Uterus (tissue), 4 donors: ENCODE measurements around the gene ZNF469. TPM values are rescaled to one million over a fixed set of nuclear protein-coding genes. Genes with fewer than 3 reads are reported as not detected.
"Not testable (repeated sequence)": the region's sequence is repeated elsewhere in the genome, so short reads cannot be mapped to it uniquely, and the experiment has no call there.

ENCODE experiments used
- DNase-seq, 2 donors: peaks; one replicate each; pipeline ENCODE4 v3.0.0-alpha.2; 2019 to 2020
- H3K27ac ChIP-seq, 2 donors: fragments of 200-600 bp; sonication (generic); 1 replicate in 1 of 2; 2 replicates in 1 of 2; pipeline ENCODE4 v1.5.1; 2016 to 2018
- H3K27me3 ChIP-seq, 2 donors: fragments of 200-600 bp; sonication (generic); one replicate each; pipeline ENCODE4 v1.5.1; 2018 to 2019; ENCODE audit warnings: control low read depth in 1 of 2
- H3K36me3 ChIP-seq, 2 donors: fragments of 200-600 bp; sonication (generic); one replicate each; pipeline ENCODE4 v1.5.1; 2019; ENCODE audit warnings: control low read depth in 1 of 2
- H3K4me1 ChIP-seq, 2 donors: fragments of 200-600 bp; sonication (generic); one replicate each; pipeline ENCODE4 v1.5.1; 2018 to 2019; ENCODE audit warnings: control low read depth in 1 of 2
- H3K4me3 ChIP-seq, 2 donors: fragments of 200-600 bp; sonication (generic); 1 replicate in 1 of 2; 2 replicates in 1 of 2; pipeline ENCODE4 v1.5.1; 2018 to 2019; ENCODE audit warnings: mild to moderate bottlenecking in 1 of 2
- H3K9me3 ChIP-seq, 2 donors: fragments of 200-600 bp; sonication (generic); one replicate each; pipeline ENCODE4 v1.5.1; 2019; ENCODE audit warnings: control low read depth in 1 of 2
- CTCF ChIP-seq, 4 experiments: fragments of 200-600 bp in 2 of 4; fragments of 450-650 bp in 2 of 4; sonication (generic) in 2 of 4; IDR thresholded peaks; one replicate each; pipeline ENCODE4 v1.5.1; 2016 to 2019; ENCODE audit warnings: antibody characterized with exemption in 4 of 4, mild to moderate bottlenecking in 2 of 4, moderate library complexity in 1 of 4
- POLR2A ChIP-seq, 2 donors: fragments of 450-650 bp; IDR thresholded peaks; one replicate each; pipeline ENCODE4 v1.6.1; 2016; ENCODE audit warnings: antibody characterized with exemption in 2 of 2, mild to moderate bottlenecking in 1 of 2, moderate library complexity in 1 of 2
- intact Hi-C: fragments of 100-400 bp; cut with DNase I; formaldehyde crosslinking; loops from one replicate; pipeline ENCODE4 v1.15.1; 2023; ENCODE audit warnings: low total_unique reads
- total RNA-seq, 4 donors: library from RNA; depleted of rRNA in 3 of 4; stranded (reverse); fragments of >200 nt in 3 of 4; gene quantifications; one replicate each; pipeline versions ENCODE4 v1.1.0 to v1.2.4, GENCODE V29; 2014 to 2023
- donor health status: DM: yes; HTN: yes; CAD: no.

The ZNF469 gene
- total RNA-seq, 4 donors from 2014 or later, result 0.51 to 7.9 (median 2.8) TPM; not detected in 1

- H3K9me3 ChIP-seq, result no peaks in the 10 kb centered on the region
- H3K27me3 ChIP-seq, result no peaks in the 10 kb centered on the region
- H3K36me3 ChIP-seq, result no peaks in the 10 kb centered on the region
- intact Hi-C loops, result no loop called here
- H3K4me1 ChIP-seq, result no peaks in the 10 kb centered on the region
- TF ChIP-seq CTCF (IDR thresholded peaks at IDR 0.05) (no peak), POLR2A (IDR thresholded peaks at IDR 0.05) (no peak)
- H3K27ac ChIP-seq, result no peak overlapping the region
- no peak overlapping the region for H3K4me3 ChIP-seq
- no peak for DNase-seq
Observed at GRCh38 chr16:88358023-88358420, 24.7 kb upstream of the ZNF469 start.

GRCh38 chr16:88359008-88359407, 23.8 kb upstream of the ZNF469 start:
- H3K27me3 ChIP-seq, result no peaks in the 10 kb centered on the region
- no peak for TF ChIP-seq POLR2A (IDR thresholded peaks at IDR 0.05)
- TF ChIP-seq CTCF (IDR thresholded peaks at IDR 0.05), result no peak
- no peaks in the 10 kb centered on the region for H3K4me1 ChIP-seq
- H3K36me3 ChIP-seq, result no peaks in the 10 kb centered on the region
- intact Hi-C loops, result no loop called here
- H3K9me3 ChIP-seq, result no peaks in the 10 kb centered on the region
- no peak for DNase-seq
- no peak overlapping the region for H3K27ac ChIP-seq
- no peak overlapping the region for H3K4me3 ChIP-seq

DNA sequence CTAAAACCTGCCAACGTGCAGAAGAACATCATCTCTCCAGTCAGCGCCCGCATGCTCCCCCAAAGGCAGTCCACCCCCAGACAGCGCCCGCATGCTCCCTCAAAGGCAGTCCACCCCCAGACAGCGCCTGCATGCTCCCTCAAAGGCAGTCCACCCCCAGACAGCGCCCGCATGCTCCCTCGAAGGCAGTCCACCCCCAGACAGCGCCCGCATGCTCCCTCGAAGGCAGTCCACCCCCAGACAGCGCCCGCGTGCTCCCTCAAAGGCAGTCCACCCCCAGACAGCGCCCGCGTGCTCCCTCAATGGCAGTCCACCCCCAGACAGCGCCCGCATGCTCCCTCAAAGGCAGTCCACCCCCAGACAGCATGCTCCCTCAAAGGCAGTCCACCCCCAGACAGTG, 22.4 kb upstream of the ZNF469 start:
- H3K4me3 ChIP-seq, H3K9me3 ChIP-seq, H3K27me3 ChIP-seq, H3K36me3 ChIP-seq, intact Hi-C loops, DNase-seq, H3K27ac ChIP-seq, H3K4me1 ChIP-seq: not testable (repeated sequence)

DNA sequence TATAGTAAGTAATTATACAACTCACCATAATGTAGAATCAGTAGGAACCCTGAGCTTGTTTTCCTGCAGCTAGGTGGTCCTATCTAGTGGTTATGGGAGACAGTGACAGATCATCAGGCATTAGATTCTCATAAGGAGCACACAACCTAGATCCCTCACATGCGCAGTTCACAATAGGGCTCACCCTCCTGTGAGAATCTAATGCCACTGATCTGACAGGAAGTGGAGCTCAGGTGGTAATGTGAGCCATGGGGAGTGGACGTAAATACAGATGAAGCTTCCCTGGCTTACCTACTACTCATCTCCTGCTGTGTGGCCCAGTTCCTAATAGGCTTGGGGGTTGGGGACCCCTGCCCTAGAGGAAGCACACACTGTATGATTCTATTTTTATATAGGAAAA, 21.8 kb upstream of the ZNF469 start:
- no peak for TF ChIP-seq POLR2A (IDR thresholded peaks at IDR 0.05)
- no peak for TF ChIP-seq CTCF (IDR thresholded peaks at IDR 0.05)
- no peak for DNase-seq
- Histone ChIP-seq H3K4me1 (no peaks in the 10 kb centered on the region), H3K4me3 (no peak overlapping the region), H3K9me3 (no peaks in the 10 kb centered on the region), H3K36me3 (no peaks in the 10 kb centered on the region), H3K27ac (no peak overlapping the region), H3K27me3 (no peaks in the 10 kb centered on the region)
- intact Hi-C loops, result no loop called here

DNA sequence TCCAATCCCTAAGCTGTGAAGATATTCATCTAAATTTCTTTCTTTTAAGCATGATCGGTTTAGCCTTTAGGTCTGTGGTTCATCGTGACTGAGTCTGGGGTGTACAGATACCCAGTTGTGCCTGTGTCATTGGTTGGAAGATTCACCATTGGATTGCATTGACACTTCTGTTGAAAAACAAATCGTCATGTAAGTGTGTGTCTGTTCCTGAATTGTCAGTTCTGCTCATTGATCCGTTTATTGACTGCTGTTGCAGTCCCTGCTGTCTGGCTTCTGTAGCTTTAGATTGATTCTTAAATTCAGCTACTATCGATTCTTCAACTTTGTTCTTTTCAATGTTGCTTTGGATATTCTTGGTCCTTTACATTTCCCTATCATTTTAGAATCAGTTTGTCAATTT, 21.0 kb upstream of the ZNF469 start:
- Histone ChIP-seq H3K4me3 (no peak overlapping the region), H3K9me3 (no peaks in the 10 kb centered on the region), H3K27me3 (no peaks in the 10 kb centered on the region), H3K36me3 (no peaks in the 10 kb centered on the region), H3K27ac (no peak overlapping the region), H3K4me1 (no peaks in the 10 kb centered on the region)
- intact Hi-C loops, result no loop called here
- TF ChIP-seq CTCF (IDR thresholded peaks at IDR 0.05), result no peak
- TF ChIP-seq POLR2A (IDR thresholded peaks at IDR 0.05), result no peak
- no peak for DNase-seq

- H3K9me3 ChIP-seq, result no peaks in the 10 kb centered on the region
- no peaks in the 10 kb centered on the region for H3K4me1 ChIP-seq
- intact Hi-C loops, result no loop called here
- TF ChIP-seq CTCF (IDR thresholded peaks at IDR 0.05) (no peak), POLR2A (IDR thresholded peaks at IDR 0.05) (no peak)
- no peaks in the 10 kb centered on the region for H3K36me3 ChIP-seq
- no peak overlapping the region for H3K27ac ChIP-seq
- no peak for DNase-seq
- no peak overlapping the region for H3K4me3 ChIP-seq
- H3K27me3 ChIP-seq, result no peaks in the 10 kb centered on the region
Observed at GRCh38 chr16:88363239-88363891, 19.4 kb upstream of the ZNF469 start.
